ENCODE results near the gene ASB7. TPM values are rescaled to one million over a fixed set of nuclear protein-coding genes. Genes with fewer than 3 reads are reported as not detected.

ASB7 gene
- total RNA-seq, 4 donors from 2014 or later: 15.0 to 27.7 (median 22.7) TPM

- no peaks in the 10 kb centered on the region for H3K36me3 ChIP-seq
- H3K27ac ChIP-seq: peak overlapping the region; percentile 80 to 89
- TF ChIP-seq CTCF (IDR thresholded peaks at IDR 0.05): no peak
- no peak for TF ChIP-seq POLR2A (IDR thresholded peaks at IDR 0.05)
- intact Hi-C loops (cut with DNase I; ENCODE audit: low total_unique reads): loop anchor here (10.0 kb wide), 1 partner anchor 207 kb away; the partner anchor contains the start of gene ALDH1A3
- no peaks in the 10 kb centered on the region for H3K27me3 ChIP-seq
- no peaks in the 10 kb centered on the region for H3K9me3 ChIP-seq
- H3K4me3 ChIP-seq: no peak overlapping the region
- no peaks in the 10 kb centered on the region for H3K4me1 ChIP-seq
- peak; percentile 55 to 58 for DNase-seq
Measured at GRCh38 chr15:100667405-100668347, 65.3 kb downstream of the ASB7 start.

- no peaks in the 10 kb centered on the region for H3K36me3 ChIP-seq
- intact Hi-C loops (cut with DNase I; ENCODE audit: low total_unique reads): loop anchor here (10.0 kb wide), 1 partner anchor 206 kb away; the partner anchor contains the start of gene ALDH1A3
- no peak for TF ChIP-seq POLR2A (IDR thresholded peaks at IDR 0.05)
- H3K4me1 ChIP-seq: no peaks in the 10 kb centered on the region
- H3K4me3 ChIP-seq: no peak overlapping the region
- no peaks in the 10 kb centered on the region for H3K9me3 ChIP-seq
- H3K27me3 ChIP-seq: no peaks in the 10 kb centered on the region
- DNase-seq: peak in 1 of 2 donors; percentile 25
- peak overlapping the region; percentile 80 to 89 for H3K27ac ChIP-seq
Measured at GRCh38 chr15:100668348-100668745, 66.0 kb downstream of the ASB7 start.

- Histone ChIP-seq H3K4me1 (no peaks in the 10 kb centered on the region), H3K4me3 (no peak overlapping the region), H3K27me3 (no peaks in the 10 kb centered on the region), H3K36me3 (no peaks in the 10 kb centered on the region), H3K9me3 (no peaks in the 10 kb centered on the region), H3K27ac (peak overlapping the region in 1 of 2 donors; percentile 89)
- TF ChIP-seq POLR2A (IDR thresholded peaks at IDR 0.05) (no peak), CTCF (IDR thresholded peaks at IDR 0.05) (no peak)
- no peak for DNase-seq
- intact Hi-C loops (cut with DNase I; ENCODE audit: low total_unique reads): loop anchor here (10.0 kb wide), 1 partner anchor 206 kb away; the partner anchor contains the start of gene ALDH1A3
Measured at GRCh38 chr15:100669260-100669659, 66.9 kb downstream of the ASB7 start.

- Histone ChIP-seq H3K27me3 (no peaks in the 10 kb centered on the region), H3K36me3 (no peaks in the 10 kb centered on the region), H3K4me1 (no peaks in the 10 kb centered on the region), H3K27ac (no peak overlapping the region), H3K4me3 (no peak overlapping the region), H3K9me3 (no peaks in the 10 kb centered on the region)
- TF ChIP-seq CTCF (IDR thresholded peaks at IDR 0.05) (no peak), POLR2A (IDR thresholded peaks at IDR 0.05) (no peak)
- no peak for DNase-seq
- intact Hi-C loops (cut with DNase I; ENCODE audit: low total_unique reads): no loop called here
Measured at GRCh38 chr15:100670505-100671021, 68.2 kb downstream of the ASB7 start.

- no peak overlapping the region for H3K4me3 ChIP-seq
- H3K27ac ChIP-seq: peak overlapping the region; percentile 49 to 58
- TF ChIP-seq POLR2A (IDR thresholded peaks at IDR 0.05): no peak
- no peak for TF ChIP-seq CTCF (IDR thresholded peaks at IDR 0.05)
- peak in 1 of 2 donors; percentile 13 for DNase-seq
- H3K9me3 ChIP-seq: no peaks in the 10 kb centered on the region
- intact Hi-C loops (cut with DNase I; ENCODE audit: low total_unique reads): no loop called here
- no peaks in the 10 kb centered on the region for H3K27me3 ChIP-seq
- no peaks in the 10 kb centered on the region for H3K36me3 ChIP-seq
- H3K4me1 ChIP-seq: no peaks in the 10 kb centered on the region
Measured at GRCh38 chr15:100671124-100671680, 68.8 kb downstream of the ASB7 start.
